CD14-positive monocyte (primary cell): Measurements from ENCODE around the gene LRRC7. TPM values are rescaled to one million over a fixed set of nuclear protein-coding genes. Genes with fewer than 3 reads are reported as not detected.

Source experiments
- DNase-seq, 3 donors: peaks; one replicate each; pipeline ENCODE4 v3.0.0-alpha.2; 2011 to 2022
- H2AFZ ChIP-seq: 2 replicates; pipeline ENCODE4 v1.6.0; 2012; ENCODE audit warnings: mild to moderate bottlenecking, low read depth, low read length, inconsistent platforms; ENCODE audit not compliant: insufficient read depth, poor library complexity, severe bottlenecking
- H3K27ac ChIP-seq, 2 donors: 1 replicate in 1 of 2; 2 replicates in 1 of 2; pipeline ENCODE4 v1.5.1; 2012 to 2013; ENCODE audit warnings: low read length in 2 of 2, control low read depth in 1 of 2, inconsistent platforms in 1 of 2, low read depth in 1 of 2, mild to moderate bottlenecking in 1 of 2
- H3K27me3 ChIP-seq, 2 donors: one replicate each; pipeline versions ENCODE4 v1.6.0 to v1.6.1; 2011 to 2013; ENCODE audit warnings: low read length in 2 of 2; ENCODE audit not compliant: control insufficient read depth in 2 of 2, insufficient read depth in 2 of 2
- H3K36me3 ChIP-seq, 2 donors: replicated peaks in 1 of 2; 1 replicate in 1 of 2; 2 replicates in 1 of 2; pipeline versions ENCODE4 v1.5.1 to v1.6.1; 2012 to 2013; ENCODE audit warnings: low read length in 2 of 2, control low read depth in 1 of 2, inconsistent platforms in 1 of 2, mild to moderate bottlenecking in 1 of 2; ENCODE audit not compliant: insufficient read depth in 2 of 2, control insufficient read depth in 1 of 2
- H3K4me1 ChIP-seq, 2 donors: 1 replicate in 1 of 2; 2 replicates in 1 of 2; pipeline versions ENCODE4 v1.5.1 to v1.6.1; 2012 to 2013; ENCODE audit warnings: low read length in 2 of 2, control low read depth in 1 of 2, inconsistent platforms in 1 of 2, mild to moderate bottlenecking in 1 of 2, moderate library complexity in 1 of 2; ENCODE audit not compliant: insufficient read depth in 2 of 2, control insufficient read depth in 1 of 2
- H3K4me2 ChIP-seq: replicated peaks from 2 replicates; pipeline ENCODE3; 2012; ENCODE audit warnings: low read length, moderate library complexity, mild to moderate bottlenecking; ENCODE audit not compliant: poor library complexity, severe bottlenecking; ENCODE audit errors: extremely low read depth
- H3K4me3 ChIP-seq, 3 experiments: fragments of 200-600 bp in 1 of 3; sonication (generic) in 1 of 3; replicated peaks in 1 of 3; 1 replicate in 2 of 3; 2 replicates in 1 of 3; pipeline ENCODE4 v1.5.1; 2011 to 2013; ENCODE audit warnings: low read length in 3 of 3, mild to moderate bottlenecking in 3 of 3, control low read depth in 2 of 3, low read depth in 2 of 3, inconsistent platforms in 1 of 3, moderate library complexity in 1 of 3
- H3K79me2 ChIP-seq: 2 replicates; pipeline ENCODE4 v1.6.0; 2012; ENCODE audit warnings: mild to moderate bottlenecking, control low read depth, inconsistent platforms, low read length, moderate library complexity; ENCODE audit not compliant: insufficient read depth
- H3K9ac ChIP-seq: 2 replicates; pipeline ENCODE4 v1.6.0; 2017; ENCODE audit warnings: low read length, mild to moderate bottlenecking; ENCODE audit not compliant: insufficient read depth, poor library complexity, severe bottlenecking
- H3K9me3 ChIP-seq, 2 donors: replicated peaks in 1 of 2; 1 replicate in 1 of 2; 2 replicates in 1 of 2; pipeline versions ENCODE4 v1.5.1 to v1.6.1; 2012 to 2013; ENCODE audit warnings: low read length in 2 of 2, control low read depth in 1 of 2; ENCODE audit not compliant: control insufficient read depth in 1 of 2, insufficient read depth in 1 of 2
- H4K20me1 ChIP-seq: 2 replicates; pipeline ENCODE4 v1.6.0; 2012; ENCODE audit warnings: mild to moderate bottlenecking, low read length, control low read depth, moderate library complexity; ENCODE audit not compliant: insufficient read depth
- H3K27ac Mint-ChIP-seq, 7 donors: one replicate each; pipeline ENCODE4 v1.8.0; 2020; ENCODE audit warnings: mild to moderate bottlenecking in 7 of 7, mixed read lengths in 7 of 7, moderate library complexity in 6 of 7, inconsistent platforms in 2 of 7
- H3K27me3 Mint-ChIP-seq, 3 donors: one replicate each; pipeline ENCODE4 v1.8.0; 2021 to 2022; ENCODE audit warnings: low read depth in 3 of 3, mild to moderate bottlenecking in 3 of 3, mixed read lengths in 3 of 3, moderate library complexity in 3 of 3, inconsistent platforms in 1 of 3
- H3K36me3 Mint-ChIP-seq, 2 donors: one replicate each; pipeline ENCODE4 v1.8.0; 2020; ENCODE audit warnings: mixed read lengths in 2 of 2, inconsistent platforms in 1 of 2, mild to moderate bottlenecking in 1 of 2
- H3K4me1 Mint-ChIP-seq: one replicate; pipeline ENCODE4 v1.8.0; 2020; ENCODE audit warnings: mild to moderate bottlenecking, mixed read lengths
- H3K4me3 Mint-ChIP-seq, 2 donors: one replicate each; pipeline ENCODE4 v1.8.0; 2020; ENCODE audit warnings: mild to moderate bottlenecking in 2 of 2, mixed read lengths in 2 of 2, moderate library complexity in 1 of 2
- H3K9me3 Mint-ChIP-seq, 7 donors: one replicate each; pipeline ENCODE4 v1.8.0; 2020 to 2022; ENCODE audit warnings: mixed read lengths in 7 of 7, mild to moderate bottlenecking in 6 of 7, moderate library complexity in 6 of 7, inconsistent platforms in 2 of 7
- WGBS: methylation state at CpG from one replicate; pipeline ENCODE4 v1.1.5; 2013; ENCODE audit warnings: missing lambda C conversion rate; ENCODE audit not compliant: insufficient coverage; 5-methylcytosine and 5-hydroxymethylcytosine counted together
- intact Hi-C, 2 donors: fragments of 100-400 bp; cut with micrococcal nuclease; formaldehyde crosslinking; loops; one replicate each; pipeline versions ENCODE4 v1.15.0 to v1.15.1; 2023
- polyA plus RNA-seq, 3 donors: library from polyadenylated mRNA; depleted of rRNA in 1 of 3; unstranded in 2 of 3; stranded (reverse) in 1 of 3; fragments of 300-500 nt in 2 of 3; fragments of >200 nt in 1 of 3; fragmentation: Illumina TruSeq in 2 of 3; gene quantifications; 1 replicate in 2 of 3; 2 replicates in 1 of 3; pipeline ENCODE4 v1.2.3, GENCODE V29; 2012 to 2021
- TF ChIP-seq, protein P1 (sequence below): fragments of 200-600 bp; IDR thresholded peaks from one replicate; pipeline ENCODE4 v1.8.0; 2022; ENCODE audit warnings: antibody characterized with exemption, mild to moderate bottlenecking

LRRC7 gene
- polyA plus RNA-seq, 3 donors = not detected

- H3K9me3 Mint-ChIP-seq = peaks cover 0 to 4% (median 2%) of the 10 kb centered on the region in 7 donors
- H3K4me3 Mint-ChIP-seq = no peak overlapping the region
- Histone ChIP-seq H2AFZ (no peak overlapping the region), H3K36me3 (no peaks in the 10 kb centered on the region), H3K4me3 (no peak overlapping the region), H3K79me2 (no peaks in the 10 kb centered on the region), H3K4me1 (no peaks in the 10 kb centered on the region), H3K9me3 (no peaks in the 10 kb centered on the region), H3K9ac (no peak overlapping the region), H4K20me1 (no peaks in the 10 kb centered on the region), H3K27ac (no peak overlapping the region), H3K4me2 (no peak overlapping the region), H3K27me3 (no peaks in the 10 kb centered on the region)
- H3K27me3 Mint-ChIP-seq = peaks cover 0 to 1% (median 0%) of the 10 kb centered on the region in 3 donors
- no peak for DNase-seq
- WGBS = no CpG with 5 or more reads among the region's 2 CpGs
- H3K27ac Mint-ChIP-seq = no peak overlapping the region
- H3K36me3 Mint-ChIP-seq = no peaks in the 10 kb centered on the region
- H3K4me1 Mint-ChIP-seq = no peaks in the 10 kb centered on the region
- TF ChIP-seq, protein P1, sequence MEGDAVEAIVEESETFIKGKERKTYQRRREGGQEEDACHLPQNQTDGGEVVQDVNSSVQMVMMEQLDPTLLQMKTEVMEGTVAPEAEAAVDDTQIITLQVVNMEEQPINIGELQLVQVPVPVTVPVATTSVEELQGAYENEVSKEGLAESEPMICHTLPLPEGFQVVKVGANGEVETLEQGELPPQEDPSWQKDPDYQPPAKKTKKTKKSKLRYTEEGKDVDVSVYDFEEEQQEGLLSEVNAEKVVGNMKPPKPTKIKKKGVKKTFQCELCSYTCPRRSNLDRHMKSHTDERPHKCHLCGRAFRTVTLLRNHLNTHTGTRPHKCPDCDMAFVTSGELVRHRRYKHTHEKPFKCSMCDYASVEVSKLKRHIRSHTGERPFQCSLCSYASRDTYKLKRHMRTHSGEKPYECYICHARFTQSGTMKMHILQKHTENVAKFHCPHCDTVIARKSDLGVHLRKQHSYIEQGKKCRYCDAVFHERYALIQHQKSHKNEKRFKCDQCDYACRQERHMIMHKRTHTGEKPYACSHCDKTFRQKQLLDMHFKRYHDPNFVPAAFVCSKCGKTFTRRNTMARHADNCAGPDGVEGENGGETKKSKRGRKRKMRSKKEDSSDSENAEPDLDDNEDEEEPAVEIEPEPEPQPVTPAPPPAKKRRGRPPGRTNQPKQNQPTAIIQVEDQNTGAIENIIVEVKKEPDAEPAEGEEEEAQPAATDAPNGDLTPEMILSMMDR = no peak
- intact Hi-C loops = no loop called here
Observed at GRCh38 chr1:69814926-69815325, 247.2 kb downstream of the LRRC7 start.

- H3K27ac ChIP-seq = no peak overlapping the region
- no peaks in the 10 kb centered on the region for H3K36me3 ChIP-seq
- Mint-ChIP-seq H3K36me3 (no peaks in the 10 kb centered on the region), H3K4me1 (no peaks in the 10 kb centered on the region), H3K9me3 (peaks cover 0 to 11% (median 5%) of the 10 kb centered on the region in 7 donors), H3K27me3 (peaks cover 0 to 4% (median 0%) of the 10 kb centered on the region in 3 donors), H3K4me3 (no peak overlapping the region), H3K27ac (no peak overlapping the region)
- H4K20me1 ChIP-seq = no peaks in the 10 kb centered on the region
- intact Hi-C loops = no loop called here
- TF ChIP-seq, protein P1 = no peak
- no peaks in the 10 kb centered on the region for H3K27me3 ChIP-seq
- no peak overlapping the region for H3K9ac ChIP-seq
- no peak overlapping the region for H3K4me2 ChIP-seq
- H3K4me3 ChIP-seq = no peak overlapping the region
- no peaks in the 10 kb centered on the region for H3K4me1 ChIP-seq
- H2AFZ ChIP-seq = no peak overlapping the region
- peaks cover 0 to 11% of the 10 kb centered on the region in 2 donors for H3K9me3 ChIP-seq
- no peak for DNase-seq
- no peaks in the 10 kb centered on the region for H3K79me2 ChIP-seq
Observed at GRCh38 chr1:69824932-69825331, 257.2 kb downstream of the LRRC7 start.
